ENCODE results near the gene OR2S2.
"Not testable (repeated sequence)": the region's sequence is repeated elsewhere in the genome, so short reads cannot be mapped to it uniquely, and the experiment has no call there.

Gene OR2S2

DNA sequence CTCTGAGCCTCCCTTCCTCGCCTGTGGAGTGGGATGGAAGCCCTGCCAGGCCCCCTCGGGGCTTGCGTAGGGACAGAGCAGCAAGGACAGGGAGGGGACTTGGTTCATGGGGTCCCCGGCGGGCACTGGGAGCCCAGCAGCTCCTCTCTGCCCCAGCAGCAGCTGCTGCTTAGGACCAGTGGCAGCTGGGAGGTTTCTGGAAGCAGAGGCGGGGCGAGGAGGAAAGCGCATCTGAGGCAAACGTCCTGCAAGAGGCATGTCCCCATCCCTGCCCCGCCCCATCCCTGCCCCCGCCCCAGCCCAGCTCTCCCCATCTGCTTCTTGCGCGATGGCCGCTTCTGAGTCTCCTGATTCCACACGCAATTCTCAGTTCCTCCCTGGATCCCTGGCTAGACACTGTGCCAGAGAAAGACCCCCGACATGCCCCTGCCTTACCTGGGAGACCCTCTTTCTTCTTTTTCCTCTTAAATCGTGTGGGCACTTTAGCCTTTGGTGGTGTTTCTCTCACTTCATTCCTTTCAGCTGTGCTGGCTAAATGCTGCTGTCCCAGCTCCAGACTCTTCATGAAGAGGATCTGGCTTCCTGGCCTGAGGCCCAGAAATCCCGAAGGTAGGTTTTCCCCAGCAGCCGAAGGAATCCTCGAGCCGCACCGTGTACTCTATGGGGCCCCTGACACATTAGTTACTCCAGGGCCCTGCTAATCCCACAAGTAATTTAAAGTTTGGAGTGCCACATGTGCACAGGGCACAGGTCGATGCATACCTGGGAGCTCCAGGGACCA lies 4.4 kb upstream of the OR2S2 start:
- DNase-seq, result no peak

DNA sequence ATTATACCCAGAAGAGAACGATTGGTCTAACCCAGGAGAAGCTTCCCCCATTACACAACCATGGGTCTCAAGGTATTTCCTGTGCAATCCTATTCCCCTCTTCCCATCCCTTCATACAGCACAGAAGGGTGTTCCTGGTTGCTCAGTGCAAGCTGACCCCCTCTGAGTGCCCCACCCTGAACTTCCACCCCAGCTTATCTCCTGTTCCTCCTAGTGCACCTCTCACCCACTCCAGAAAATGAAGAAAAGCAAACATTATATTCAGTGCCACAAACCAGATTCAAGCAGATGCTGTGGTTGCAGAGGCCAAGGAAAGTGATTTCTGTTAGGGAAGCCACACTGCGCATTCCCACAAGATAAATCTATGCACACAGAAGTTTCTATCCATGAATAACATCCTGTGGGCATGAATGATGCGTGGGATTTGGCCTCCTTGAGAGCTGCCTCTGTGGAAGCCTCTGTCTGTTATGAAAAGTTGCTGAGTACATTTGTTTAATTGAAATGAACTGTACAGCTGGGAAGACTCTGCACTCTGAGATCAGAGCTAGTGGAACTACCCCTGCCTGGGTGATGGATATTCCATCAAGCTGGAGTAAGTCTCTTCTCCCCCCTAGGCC lies 2.2 kb upstream of the OR2S2 start:
- no peak for DNase-seq

DNA sequence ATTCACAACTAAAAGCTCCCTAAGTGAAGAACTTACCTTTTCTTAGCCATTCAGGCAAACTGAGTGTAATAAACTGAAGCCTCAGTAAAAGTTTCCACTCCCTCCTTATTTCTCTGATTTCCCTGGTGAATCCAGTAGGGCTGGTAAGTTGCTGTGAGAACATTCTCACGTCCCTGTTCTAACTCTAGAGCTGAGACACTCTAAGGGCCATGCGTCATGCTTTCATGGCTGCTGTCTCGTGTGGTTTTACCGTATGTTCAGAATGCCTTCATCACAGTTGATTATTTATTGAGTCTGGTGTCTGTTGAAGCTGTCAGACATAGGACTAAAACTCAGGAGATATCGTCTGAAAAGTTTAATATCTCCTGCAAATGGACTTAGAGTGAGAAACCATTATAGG lies 1.3 kb downstream of the OR2S2 start:
- no peak for DNase-seq

DNA sequence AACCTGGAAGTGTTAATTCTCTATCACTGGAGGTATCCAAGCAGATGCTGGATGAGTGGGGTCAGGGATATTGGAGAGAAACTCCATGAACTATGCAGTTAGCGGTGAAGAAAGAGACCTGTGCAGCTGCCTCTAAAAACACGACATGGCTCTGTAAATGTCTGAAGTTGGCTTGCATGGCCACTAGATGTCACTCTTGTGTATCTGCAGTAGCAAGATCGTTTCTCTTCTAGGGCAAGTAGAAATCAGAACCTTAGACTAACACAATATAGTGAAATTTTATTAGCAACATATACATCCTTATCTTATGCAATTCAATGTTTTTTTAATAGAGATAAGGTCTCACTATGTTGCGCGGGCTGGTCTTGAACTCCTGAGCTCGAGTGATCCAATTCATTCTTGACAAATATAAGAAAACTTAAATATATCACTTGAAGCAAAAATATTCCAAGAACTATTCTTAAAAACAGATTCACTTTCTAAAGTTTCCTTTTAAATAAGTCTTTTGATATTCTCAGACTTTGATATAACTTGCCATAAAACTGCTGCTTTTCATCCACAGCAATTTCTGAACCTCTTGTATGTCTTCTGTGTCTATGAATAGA lies 2.9 kb downstream of the OR2S2 start:
- peak; percentile 59 to 82 for DNase-seq

DNA sequence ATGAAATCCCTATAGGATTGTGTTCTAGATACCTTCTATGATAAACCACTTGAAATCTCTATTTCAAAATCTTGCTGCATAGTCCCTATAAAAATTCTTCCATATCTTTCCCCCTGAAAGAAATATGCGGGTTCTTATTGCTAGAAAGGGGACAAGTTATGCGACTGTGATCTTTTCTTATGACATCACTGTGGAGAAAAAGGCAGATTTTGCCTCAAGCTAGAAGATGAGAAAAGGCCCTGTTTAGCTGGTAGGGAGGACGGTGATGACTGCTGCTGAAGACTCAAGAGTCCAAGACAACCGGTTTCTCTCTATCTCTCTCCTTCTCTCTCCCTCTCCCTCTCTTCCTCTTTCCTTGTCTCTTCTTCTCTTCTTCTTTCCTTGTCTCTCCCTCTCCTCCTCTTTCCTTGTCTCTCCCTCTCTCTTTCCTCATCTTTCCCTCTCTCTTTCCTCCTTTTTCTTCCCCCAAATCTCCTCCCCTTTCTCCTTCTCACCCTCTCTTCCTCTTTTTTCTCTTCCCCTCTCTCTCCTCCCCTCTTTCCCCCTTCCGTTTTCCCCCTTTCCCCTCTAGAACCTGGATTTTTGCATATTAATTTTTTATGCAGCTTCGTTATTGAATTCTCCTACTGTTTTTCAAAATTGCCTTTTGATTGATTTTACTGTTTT lies 5.3 kb downstream of the OR2S2 start:
- DNase-seq, result no peak

DNA sequence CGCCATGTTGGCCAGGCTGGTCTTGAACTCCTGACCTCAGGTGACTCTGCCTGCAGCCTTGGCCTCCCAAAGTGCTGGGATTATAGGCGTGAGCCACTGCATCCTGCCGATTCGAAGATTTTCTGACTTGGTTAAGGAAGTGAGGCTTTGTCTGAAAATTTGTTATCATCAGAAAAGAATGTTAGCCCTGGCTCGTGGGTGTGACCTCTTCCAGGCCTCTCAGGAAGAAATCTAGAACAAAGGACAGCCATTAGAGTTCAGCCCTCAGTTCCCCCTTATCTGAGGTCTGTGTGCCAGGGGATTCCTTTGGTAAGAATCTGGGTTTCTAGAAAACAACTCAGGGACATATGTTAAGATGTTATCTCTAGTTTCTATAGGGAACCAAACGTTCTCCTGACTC lies 6.2 kb downstream of the OR2S2 start:
- DNase-seq, result no peak

DNA sequence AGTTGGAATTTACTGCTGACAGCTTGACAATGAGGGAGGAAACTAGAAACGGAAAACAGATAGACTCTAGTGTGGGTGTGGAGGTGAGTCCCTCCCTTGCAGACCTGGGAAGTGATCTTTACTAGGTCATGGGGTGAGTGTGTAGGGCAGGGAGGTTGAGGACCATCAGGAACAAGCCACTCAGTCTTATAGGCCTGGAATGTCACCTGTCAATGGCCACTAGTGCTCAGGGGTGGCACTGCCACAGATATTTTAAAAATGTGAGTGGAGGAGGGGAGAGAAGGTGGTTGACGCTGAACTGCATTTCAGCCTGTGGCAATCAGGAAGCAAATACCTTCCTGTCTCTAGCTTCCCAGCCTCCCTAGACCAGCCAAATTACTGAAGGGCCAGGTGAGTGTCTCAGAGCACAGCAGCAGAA lies 9.0 kb downstream of the OR2S2 start:
- no peak for DNase-seq

DNA sequence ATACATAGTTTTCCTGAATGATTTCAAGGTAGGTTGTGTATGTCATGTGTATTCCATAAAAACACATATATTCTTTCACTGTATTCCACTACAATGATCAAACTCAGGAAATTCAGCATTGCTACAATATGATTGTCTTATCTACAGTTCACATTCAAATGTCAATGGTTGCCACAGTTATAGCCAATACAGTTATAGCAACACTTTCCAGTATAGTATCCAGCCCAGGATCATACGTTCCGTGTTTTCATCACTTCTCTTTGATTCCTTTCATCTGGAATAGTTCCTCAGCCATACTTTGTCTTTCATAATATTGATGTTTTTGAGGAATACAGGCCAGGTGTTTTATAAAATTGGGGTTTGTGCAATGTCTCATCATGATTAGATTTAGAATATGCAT lies 9.5 kb downstream of the OR2S2 start:
- DNase-seq, result no peak

DNA sequence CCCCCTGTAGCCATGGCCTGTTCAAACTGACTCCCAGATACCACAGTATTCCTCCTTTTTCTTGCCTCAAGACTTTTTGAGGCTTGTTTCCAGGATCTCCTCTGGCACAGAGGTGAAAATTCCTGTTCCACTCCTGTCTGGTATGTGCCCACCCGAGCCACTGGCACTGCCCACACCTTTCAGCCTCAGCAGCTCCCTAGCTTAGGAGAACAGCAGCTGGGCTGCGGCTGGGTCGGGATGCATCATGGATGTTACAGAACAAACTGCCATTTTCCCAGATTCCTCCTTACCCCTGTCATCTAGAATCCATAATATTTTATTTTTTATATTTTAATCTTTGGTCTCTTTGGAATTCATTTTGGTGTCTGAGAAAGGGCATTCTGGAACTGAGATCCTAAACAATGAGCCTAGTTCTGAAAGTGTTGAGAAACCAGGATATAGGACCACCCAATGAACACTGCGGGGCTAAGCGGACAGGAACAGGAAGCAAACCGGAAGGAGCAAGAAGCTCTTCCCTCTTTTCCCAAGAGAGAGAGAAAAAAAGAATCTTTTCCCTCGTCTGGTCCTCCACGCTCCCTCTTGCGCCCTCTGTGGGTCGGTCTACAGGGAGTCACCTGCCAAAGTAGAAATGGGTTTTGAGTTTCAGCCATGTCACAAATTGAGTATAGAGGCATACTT lies 12.5 kb downstream of the OR2S2 start:
- DNase-seq, result peak; percentile 84 to 88

DNA sequence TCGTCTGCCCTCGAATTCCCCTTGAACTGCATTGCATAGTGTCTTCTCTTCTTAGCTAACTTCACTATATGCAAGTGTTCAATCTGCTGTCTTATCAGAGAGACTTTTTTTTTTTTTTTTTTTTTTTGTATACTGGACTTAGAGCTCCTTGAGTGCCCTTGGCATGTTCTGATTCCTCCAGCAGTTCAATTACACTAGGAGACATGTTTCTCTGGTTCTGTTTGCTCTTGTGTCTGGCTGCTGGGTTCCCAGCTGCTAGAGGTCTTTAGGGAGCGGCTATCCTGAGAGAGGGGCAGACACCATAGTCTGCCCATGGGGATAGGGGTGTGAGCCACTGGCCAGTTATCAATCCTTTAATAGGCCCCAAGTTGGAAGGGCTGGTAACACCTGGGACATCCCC lies 13.1 kb downstream of the OR2S2 start:
- DNase-seq, result no peak

DNA sequence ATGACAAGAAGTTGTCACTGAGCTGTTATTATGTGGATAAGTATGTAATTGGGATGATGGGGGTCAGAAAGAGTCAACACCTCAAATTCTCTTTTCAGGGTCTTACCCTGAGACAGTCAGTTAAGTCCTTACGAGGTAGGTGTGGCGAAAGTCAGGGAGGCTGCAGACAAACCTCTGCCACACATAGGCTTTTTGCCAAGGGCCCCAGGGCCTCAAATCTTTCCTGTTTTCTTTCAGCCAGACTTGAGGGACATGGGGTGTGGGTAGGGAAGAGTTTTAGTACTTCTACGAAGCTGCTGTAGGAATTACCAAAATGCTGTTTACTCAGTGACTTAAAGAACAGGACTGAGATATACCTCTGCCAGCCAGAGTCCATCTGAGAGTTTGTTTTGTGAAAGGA lies 13.8 kb downstream of the OR2S2 start:
- no peak for DNase-seq

DNA sequence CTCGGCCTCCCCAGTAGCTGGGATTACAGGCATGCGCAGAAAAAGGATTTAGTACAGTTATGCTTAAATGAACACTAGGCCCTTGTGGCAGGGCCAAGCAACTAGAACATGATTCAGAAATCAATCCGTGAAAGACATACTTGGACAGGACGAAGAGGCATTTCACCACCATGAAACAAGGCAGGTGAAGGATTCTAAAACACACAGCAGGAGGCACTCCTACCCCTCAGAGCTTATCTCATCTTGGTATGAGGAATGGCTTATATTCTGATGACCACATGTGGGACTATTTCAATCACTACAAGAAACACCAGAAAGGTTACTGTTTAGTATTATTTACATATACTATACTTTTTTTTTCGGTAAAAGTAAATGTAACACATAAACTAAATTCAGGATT lies 15.7 kb downstream of the OR2S2 start:
- DNase-seq, result no peak

DNA sequence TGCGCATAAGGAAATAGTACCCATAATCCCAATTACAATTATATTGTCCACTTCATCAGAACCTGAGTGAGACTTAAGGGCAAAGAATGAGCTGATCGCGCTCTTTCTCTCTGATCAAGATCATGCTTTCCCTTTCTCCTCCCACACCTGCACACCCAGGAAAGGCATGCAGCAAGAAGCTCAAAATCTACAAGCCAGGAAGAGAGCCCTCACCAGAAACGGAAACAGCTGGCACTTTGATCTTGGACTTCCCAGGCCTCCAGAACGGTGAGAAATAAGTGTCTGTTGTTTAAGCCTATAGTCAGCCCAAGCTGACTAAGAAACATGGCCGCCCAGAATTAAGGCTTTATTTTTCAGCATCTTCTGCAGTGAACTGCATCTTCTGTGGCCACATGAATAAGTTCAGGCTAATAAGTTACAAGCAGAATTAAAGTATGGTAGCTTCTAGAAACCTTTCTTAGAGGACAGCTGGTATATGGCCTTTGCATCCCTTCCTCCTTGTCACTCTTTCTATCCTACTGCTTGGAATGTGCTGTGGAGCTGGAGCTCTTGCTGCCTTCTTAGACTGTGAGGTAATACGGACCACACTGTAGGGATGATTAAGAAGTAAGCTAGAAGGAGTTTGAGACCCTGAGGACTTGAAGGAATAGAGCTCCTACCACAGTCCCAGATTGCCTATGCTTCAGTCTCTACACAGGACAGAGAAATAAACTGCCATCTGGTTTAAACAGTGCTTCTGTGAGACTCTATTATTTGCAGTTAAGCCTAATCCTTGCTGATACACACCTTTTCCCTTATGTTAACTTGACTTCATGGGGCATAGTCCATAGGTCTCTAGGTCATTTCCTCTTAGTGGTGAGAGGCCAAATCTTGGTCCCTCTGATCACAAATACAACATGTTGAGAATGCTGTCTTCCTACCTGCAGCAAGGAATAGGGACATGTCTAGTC lies 17.2 kb downstream of the OR2S2 start:
- DNase-seq, result no peak

DNA sequence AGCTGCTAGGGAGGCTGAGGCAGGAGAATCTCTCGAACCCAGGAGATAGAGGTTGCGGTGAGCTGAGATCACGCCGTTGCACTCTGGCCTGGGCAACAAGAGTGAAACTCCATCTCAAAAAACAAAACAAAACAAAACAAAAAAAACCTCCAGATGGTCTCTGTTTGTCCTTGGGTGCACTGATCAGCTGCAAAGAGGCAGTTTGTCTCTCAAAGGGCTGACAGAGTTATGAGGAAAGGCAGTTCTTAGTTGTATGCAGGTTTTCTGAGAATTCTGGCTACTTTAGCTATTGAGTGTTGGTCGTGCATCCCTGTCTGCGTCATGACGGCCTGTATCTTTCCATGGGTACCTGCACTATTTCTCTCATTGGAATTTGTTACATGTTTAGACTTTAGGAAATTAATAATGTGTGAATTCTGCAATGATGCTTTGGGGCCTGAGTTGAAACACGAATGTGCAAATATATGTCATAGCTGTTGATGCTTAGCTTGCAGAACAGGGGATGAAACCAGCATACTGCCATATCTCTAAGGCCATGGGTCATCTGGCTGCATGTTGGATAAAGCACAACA lies 18.2 kb downstream of the OR2S2 start:
- DNase-seq, result no peak

DNA sequence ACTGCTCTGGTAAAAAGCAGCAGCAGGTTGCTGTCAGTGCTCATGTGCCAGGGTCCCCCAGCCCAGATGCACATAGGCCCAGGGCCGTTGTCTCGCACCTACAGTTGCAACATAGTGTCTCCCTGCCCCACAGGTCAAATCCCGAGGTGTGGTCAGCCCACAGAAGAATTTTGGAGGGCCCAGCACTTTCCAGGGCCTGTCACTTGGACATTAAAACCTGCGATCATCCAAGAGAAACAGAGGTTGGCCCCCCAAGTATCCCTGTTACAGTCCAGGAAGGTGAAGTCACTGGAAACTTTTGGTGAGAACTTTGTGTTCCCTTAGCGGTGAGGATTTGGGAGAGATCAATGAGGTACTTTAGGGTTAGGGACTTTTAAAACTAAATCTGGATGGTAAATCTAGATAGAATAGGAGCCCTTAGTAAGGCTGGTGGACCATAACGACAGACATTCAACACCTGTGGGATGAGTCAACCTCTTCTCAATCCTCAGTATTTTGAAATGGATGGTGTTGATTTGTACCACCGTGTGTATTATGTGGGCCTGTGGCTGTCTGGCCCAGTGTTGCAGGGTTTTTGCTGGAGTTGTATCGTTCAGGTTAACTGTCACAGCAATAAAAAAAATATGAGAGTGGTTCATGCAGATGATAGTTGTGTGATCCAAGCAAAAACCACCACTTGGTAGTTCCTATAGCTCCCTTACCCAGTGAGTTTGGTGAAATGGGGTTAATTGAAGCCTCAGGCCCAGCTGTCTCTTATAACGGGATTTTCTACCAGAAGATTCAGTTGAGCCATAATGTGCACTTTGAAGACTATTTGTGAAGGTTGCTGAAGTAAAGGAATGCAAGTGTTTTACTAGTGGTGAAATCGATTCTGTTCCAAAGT lies 19.2 kb downstream of the OR2S2 start:
- no peak for DNase-seq

DNA sequence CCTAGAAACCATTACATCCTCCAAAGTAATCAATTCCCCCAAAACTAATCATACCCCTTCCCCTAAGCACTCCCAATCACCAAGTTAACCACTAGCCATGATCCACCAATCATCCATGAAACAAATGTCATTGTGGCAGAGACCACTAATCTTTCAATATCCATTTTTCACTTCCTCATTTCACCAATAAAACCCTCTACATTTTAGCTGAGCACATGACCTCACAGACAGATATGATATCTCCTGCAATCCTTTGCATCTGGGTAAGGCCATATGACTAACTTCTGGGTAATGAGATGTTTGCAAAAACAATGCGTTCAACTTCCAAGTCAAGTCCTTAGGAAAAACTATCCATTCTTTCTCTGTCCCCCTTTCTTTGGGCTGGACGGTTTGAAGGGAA lies 20.7 kb downstream of the OR2S2 start:
- DNase-seq, result no peak

DNA sequence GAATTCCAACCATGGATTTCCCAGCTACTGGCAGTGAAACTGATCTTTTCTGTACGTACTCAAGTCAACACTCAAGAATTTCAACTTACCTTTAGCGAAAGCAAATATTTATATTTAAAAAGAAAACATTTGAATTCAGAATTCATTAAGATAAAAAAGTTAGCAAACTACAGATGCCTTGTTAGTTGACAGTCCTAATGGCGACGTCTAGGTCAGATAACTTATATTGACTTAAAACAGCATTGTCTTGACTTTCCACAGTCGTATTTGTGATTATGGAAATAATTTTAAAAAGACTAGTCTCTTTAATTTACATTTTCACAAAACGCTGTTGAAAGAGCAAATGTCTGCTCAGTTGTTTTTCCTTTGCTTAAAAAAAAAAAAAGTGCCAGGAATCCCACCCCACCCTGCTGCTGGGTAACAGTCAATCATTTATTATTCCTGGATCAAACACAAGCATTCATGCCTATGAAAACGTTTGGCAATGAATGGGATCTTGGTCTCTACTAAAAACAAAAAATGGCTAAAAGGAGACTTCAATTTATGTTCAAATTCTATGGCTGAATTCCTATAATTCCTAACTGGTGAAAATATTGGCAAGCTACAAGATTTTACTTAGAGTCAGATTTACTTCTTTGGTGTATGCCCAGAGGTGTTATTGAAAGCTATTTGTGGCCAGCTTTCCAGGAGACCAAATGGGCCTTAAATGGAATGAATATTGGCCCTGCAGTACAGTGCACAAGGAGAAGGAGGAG lies 22.0 kb downstream of the OR2S2 start:
- DNase-seq, result no peak

DNA sequence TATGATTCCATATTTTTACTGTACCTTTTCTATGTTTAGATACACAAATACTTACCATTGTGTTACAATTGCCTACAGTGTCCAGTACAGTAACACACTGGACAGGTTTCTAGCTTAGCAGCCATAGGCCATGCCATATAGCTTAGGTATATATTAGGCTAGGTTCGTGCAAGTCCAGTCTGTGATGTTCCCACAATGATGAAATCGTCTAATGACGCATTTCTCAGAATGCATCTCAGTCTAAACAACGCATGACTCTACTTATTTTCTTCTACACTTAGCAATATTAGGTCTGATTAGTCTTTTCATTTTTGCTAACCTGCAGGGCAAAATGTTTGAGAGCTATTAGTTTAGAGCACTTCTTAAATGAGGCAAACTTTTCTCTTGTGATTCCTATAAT lies 22.7 kb downstream of the OR2S2 start:
- DNase-seq, result no peak

DNA sequence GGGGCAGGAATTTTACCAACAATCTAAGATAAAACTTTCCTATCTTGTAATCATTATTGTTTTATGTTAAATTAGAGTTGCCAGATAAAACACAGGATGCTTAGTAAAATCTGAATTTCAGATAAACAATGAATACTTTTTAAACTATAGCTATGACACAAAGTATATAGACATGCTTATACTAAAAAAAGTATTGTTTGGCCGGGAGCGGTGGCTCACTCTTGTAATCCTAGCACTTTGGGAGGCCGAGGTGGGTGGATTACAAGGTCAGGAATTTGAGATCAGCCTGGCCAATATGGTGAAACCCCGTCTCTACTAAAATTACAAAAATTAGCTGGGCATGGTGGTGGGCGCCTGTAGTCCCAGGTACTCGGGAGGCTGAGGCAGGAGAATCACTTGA lies 23.9 kb downstream of the OR2S2 start:
- DNase-seq, result not testable (repeated sequence)

DNA sequence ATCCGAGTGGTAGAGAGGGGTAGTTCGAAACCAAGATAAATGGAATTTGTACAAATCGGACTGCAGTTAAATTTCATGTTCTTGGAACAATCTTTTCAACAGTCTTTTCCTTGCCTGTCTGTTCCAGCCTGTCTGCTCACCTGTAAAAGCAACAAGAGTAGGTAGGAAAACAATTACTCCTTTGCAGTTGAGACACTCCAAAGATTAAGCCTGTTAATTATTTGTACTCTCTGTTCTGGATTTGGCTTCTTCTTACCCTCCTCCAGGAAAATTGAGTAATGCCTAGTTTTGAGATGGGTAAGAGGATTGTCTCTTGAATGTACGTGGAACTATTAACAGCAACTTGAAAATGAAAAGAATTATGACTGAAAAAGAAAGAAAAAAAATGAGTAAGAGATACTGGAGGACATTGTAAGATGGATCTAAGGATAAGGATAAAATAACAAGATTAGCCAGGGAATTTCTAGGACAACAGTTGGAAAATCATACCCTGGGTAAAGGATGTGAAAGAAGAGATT lies 24.3 kb downstream of the OR2S2 start:
- no peak for DNase-seq
